ENCODE results near the gene ZFAND3.
"Not testable (repeated sequence)": the region's sequence is repeated elsewhere in the genome, so short reads cannot be mapped to it uniquely, and the experiment has no call there.

Gene ZFAND3

GRCh38 chr6:37891072-37891471, 71.5 kb downstream of the ZFAND3 start:
- DNase-seq (ENCODE audit: low read depth in 4 of 4, low spot score in 1 of 4), result no peak

DNA sequence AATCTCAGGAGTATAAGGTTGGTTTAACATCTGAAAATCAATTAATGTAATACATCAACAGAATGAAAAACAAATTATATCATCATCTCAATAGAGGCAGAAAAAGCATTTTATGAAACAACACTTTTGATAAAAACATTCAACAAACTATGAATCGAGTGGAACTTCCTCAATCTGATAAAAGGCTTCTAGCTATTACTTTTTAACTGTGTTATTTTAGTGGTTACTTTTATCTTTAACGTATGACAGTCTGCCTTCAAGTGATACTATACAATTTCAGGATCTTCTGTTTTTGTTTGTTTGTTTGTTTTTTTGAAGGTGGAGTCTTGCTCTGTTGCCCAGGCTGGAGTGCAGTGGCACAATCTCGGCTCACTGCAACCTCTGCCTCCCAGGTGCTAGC, 73.7 kb downstream of the ZFAND3 start:
- no peak for DNase-seq (ENCODE audit: low read depth in 4 of 4, low spot score in 1 of 4)

GRCh38 chr6:37893734-37894133, 74.2 kb downstream of the ZFAND3 start:
- DNase-seq (ENCODE audit: low read depth in 4 of 4, low spot score in 1 of 4), result not testable (repeated sequence)

DNA sequence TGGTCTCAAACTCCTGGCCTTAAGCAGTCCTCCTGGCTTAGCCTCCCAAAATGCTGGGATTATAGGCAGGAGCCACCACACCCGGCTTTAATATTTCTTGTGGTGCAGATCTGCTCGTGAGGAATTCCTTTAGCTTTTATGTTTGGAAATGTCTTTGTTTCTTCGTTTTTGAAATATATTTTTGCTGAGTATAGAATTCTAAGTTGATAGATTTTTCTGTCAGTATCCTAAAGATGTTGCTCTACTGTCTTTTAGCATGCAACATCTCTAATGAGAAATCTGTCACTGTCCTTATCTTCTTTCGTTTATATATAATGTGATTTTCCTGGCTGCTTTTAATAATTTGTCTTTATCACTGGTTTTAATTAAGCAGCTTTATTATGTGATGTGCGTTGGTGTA, 75.1 kb downstream of the ZFAND3 start:
- DNase-seq (ENCODE audit: low read depth in 4 of 4, low spot score in 1 of 4), result no peak

- no peak for DNase-seq (ENCODE audit: low read depth in 4 of 4, low spot score in 1 of 4)
Observed at GRCh38 chr6:37897321-37897720, 77.8 kb downstream of the ZFAND3 start.

- no peak for DNase-seq (ENCODE audit: low read depth in 4 of 4, low spot score in 1 of 4)
Observed at GRCh38 chr6:37897818-37898515, 78.4 kb downstream of the ZFAND3 start.

DNA sequence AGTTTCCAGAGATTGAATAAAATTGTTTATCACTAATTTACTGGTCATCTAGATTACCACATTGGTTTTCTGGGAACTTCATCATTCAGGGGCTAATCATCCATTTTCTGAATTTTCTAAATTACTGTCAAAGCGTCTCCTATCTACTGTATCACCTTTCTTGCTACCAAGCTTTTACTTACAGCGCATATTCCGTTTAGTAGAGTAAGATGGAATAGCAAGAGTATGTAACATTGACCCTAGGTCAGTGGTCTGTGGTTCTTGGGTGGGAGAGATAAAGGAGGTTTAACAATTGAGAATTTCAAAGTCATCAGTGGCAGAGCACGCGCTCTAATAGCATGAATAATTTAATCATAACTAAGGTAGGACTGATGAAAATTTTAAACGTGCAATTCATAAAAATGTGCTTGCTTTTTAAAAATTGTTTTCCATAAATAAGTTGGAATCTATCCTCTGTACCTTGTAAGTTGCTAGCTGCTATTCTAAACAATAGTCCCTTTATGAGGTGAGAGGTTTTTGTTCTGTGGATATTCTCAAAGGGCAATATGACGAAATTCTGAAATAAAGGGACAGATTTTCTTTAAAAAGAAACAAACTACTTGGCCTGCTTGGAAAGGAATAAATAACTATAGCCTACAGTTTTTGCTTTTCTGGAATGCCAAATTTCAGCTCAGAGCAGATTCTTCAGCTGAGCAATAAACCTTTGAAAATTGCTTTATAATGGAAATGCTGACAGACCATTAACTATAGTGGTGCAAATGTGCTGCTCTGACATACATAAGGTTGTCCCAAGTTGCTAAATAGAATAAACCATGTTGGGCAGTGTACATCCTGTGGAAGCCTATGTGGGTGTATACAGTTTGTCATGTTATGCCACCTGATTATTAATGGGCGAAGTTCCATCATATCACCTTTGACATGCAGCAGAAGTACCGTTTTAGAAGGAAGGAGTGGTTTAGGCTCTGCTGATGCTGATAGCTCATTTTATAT, 84.1 kb downstream of the ZFAND3 start:
- DNase-seq (ENCODE audit: low read depth in 4 of 4, low spot score in 1 of 4), result no peak

DNA sequence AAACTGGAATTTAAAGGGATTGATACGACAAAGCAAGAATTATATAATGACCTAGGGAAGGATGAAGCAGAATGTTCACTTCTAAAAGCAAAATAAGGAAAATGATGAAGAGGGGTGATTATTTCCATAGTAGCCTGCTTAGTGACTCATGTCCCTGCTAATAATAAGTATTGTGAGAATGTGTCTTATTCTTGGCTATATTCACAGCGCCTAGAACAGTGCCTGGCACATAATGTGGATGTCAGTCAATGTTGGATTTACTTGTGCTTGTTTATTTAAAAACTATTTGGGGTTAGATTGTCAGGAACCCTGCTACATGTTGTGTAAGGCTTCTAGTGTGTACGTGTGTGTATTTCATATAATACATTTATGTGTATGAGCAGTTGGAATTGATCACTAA, 85.1 kb downstream of the ZFAND3 start:
- DNase-seq (ENCODE audit: low read depth in 4 of 4, low spot score in 1 of 4), result no peak

DNA sequence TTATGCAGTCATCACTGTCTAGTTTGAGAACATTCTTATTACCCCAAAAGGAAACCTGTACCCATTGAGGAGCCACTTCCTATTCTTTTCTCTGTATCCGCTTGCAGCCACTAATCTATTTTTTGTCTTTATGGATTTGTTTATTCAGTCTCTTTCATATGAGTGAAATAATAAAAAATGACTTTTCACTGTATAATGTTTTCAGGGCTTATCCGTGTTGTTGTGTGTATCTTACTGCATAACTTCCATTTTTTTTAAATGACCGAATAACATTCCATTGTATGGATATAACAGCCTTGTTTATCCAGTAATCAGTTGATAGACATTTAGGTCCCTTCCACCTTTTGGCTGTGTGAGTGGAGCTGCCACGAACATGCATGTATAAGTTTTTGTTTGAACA, 86.6 kb downstream of the ZFAND3 start:
- DNase-seq (ENCODE audit: low read depth in 4 of 4, low spot score in 1 of 4), result no peak

- DNase-seq (ENCODE audit: low read depth in 4 of 4, low spot score in 1 of 4), result no peak
Observed at GRCh38 chr6:37910998-37911397, 91.5 kb downstream of the ZFAND3 start.

DNA sequence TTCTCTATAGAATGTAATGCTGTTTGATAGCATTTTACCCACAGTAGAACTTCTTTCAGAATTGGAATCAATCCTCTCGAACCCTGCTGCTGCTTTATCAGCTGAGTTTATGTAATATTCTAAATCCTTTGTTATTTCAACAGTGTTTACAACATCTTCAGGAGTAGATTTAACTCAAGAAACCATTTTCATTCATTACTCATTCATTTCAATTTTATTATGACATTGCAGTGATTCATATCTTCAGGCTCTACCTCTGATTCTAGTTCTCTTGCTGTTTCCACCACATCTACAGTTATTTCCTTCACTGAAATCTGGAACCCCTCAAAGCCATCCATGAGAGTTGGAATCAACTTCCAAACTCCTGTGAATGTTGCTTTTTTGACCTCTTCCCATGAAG, 93.7 kb downstream of the ZFAND3 start:
- DNase-seq (ENCODE audit: low read depth in 4 of 4, low spot score in 1 of 4), result no peak

GRCh38 chr6:37915463-37915862, 95.9 kb downstream of the ZFAND3 start:
- DNase-seq (ENCODE audit: low read depth in 4 of 4, low spot score in 1 of 4), result no peak

DNA sequence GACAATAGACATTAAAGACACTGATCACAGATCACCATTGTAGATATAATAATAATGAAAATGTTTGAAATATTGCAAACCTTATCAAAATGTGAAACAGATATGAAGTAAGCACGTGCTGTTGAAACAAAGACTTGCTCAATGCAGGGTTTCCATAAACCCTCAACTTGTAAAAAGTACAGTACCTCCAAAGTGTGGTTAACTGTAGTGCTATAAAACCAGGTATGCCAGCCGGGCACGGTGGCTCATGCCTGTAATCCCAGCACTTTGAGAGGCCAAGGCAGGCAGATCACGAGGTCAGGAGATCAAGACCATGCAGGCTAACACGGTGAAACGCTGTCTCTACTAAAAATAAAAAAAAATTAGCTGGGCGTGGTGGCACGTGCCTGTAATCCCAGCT, 96.6 kb downstream of the ZFAND3 start:
- no peak for DNase-seq (ENCODE audit: low read depth in 4 of 4, low spot score in 1 of 4)

- no peak for DNase-seq (ENCODE audit: low read depth in 4 of 4, low spot score in 1 of 4)
Observed at GRCh38 chr6:37916675-37917074, 97.1 kb downstream of the ZFAND3 start.

- DNase-seq (ENCODE audit: low read depth in 4 of 4, low spot score in 1 of 4), result no peak
Observed at GRCh38 chr6:37917566-37917965, 98.0 kb downstream of the ZFAND3 start.

DNA sequence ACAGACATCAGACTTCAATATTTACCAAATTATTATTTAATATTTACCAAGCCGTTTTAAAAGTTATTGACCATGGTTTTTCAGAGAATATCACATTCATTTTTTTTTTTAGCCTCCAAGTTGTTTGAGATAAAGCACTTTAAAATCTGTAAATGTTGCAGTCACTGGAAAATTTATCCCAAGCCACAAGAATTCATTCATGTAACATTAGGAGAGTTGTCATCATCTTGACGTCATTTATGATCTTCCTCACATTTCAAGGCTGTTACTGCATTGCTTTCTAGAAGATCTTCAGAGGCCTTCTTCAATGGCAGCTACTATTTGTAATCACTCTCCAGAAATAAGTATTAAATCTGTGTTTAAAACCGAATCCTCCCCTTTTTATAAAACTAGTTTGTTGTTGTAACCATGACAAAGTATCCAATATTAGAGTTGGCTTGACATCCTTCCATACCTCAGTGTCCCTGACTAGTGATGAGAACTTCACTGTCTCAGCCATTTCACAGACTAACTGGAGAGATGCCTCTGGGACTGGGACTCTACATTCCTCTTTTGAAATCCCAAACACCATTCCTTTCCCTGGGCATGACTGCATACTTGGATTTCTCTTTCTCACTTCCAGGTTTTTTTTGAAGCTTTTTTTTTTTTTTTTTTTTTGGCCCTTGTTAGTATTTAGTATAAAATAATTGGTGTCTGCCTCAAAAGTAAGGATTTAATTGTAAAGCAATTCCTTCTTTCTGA, 100.1 kb downstream of the ZFAND3 start:
- DNase-seq (ENCODE audit: low read depth in 4 of 4, low spot score in 1 of 4), result no peak

GRCh38 chr6:37920667-37921066, 101.1 kb downstream of the ZFAND3 start:
- DNase-seq (ENCODE audit: low read depth in 4 of 4, low spot score in 1 of 4), result no peak

DNA sequence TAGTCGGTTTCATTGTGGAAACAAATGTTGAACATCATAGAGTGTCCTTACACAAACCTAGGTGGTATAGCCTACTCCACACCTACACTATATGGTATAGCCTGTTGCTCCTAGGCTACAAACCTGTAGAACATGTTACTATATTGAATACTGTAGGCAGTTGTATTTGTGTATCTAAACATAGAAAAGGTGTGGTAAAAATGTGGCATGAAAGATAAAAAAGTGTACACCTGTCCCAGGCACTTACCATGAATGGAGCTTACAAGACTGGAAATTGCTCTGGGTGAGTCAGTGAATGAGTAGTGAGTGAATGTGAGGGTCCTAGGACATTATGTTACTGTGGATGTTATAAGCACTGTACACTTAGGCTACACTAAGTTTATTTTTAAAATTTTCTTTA, 103.0 kb downstream of the ZFAND3 start:
- DNase-seq (ENCODE audit: low read depth in 4 of 4, low spot score in 1 of 4), result no peak

DNA sequence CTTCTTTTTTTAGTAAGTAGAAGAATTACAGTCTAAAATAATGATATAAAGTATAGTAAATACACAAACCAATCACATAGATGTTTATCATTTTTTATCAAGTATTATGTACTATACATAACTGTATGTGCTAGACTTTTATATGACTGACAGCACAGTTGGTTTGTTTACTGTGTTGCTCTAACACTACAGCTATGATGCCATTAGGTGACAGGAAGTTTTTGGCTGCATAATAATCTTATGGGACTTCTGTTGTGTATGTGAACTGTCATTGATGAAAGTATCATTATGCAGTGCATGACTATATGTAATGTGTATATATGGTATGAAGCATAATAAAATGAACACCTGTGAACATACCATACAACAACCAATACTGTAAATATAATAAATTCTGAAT, 104.0 kb downstream of the ZFAND3 start:
- DNase-seq (ENCODE audit: low read depth in 4 of 4, low spot score in 1 of 4), result no peak

DNA sequence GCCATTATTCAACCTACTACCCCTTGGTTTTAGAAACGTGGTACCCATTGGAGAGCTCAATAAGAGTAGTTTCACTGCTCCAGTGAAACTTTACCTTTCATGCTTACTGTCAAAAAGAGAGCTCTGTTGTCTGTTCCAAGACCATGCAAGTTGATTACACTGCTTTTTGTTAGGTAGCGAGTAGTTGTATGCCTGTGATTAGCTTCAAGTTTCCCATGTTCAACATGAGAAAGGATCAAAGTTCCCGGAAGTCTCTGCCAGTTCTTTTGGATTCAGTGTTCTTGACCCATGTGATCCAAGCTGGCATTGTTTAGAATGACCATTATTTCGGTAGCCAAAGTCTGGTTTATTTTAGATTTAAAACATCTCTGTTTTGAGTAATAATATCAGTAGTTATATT, 107.1 kb downstream of the ZFAND3 start:
- DNase-seq (ENCODE audit: low read depth in 4 of 4, low spot score in 1 of 4), result no peak

DNA sequence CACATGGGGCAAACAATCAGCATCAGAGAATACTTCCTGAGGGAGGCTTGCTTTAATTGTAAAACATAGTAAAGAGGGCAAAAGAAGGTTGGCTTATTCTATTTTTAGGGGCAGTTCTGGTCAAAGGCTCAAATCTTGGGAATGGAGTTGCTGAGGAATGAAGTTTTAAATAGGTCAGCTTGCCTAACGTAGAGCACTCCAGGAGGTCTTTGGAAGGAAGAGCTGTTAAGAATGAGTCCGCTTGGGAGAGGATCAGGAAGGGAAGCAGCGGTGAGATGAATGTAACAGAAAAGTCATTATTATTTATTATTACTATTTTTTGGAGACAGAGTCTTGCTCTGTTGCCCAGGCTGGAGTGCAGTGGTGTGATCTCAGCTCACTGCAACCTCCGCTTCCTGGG, 108.7 kb downstream of the ZFAND3 start:
- no peak for DNase-seq (ENCODE audit: low read depth in 4 of 4, low spot score in 1 of 4)

All from stimulated activated CD4-positive, alpha-beta T cell treated with anti-CD3 and anti-CD28 coated beads, Interleukin-1b, Interleukin-23, amount 100 ng/mL, for 24 hours (primary cell).